Duodenal mucosa (tissue), 2 donors: ENCODE results near the gene UBE2F.

Experiments
- H3K27ac ChIP-seq: one replicate; pipeline ENCODE4 v1.7.0; 2013; ENCODE audit warnings: low read depth, low read length
- H3K27me3 ChIP-seq, 2 donors: one replicate each; pipeline ENCODE4 v1.7.0; 2013; ENCODE audit warnings: low read length in 2 of 2, control low read depth in 1 of 2; ENCODE audit not compliant: insufficient read depth in 2 of 2, control insufficient read depth in 1 of 2
- H3K36me3 ChIP-seq, 2 donors: one replicate each; pipeline ENCODE4 v1.7.0; 2013; ENCODE audit warnings: low read length in 2 of 2, control low read depth in 1 of 2; ENCODE audit not compliant: insufficient read depth in 2 of 2, control insufficient read depth in 1 of 2
- H3K4me1 ChIP-seq, 2 donors: one replicate each; pipeline ENCODE4 v1.7.0; 2013; ENCODE audit warnings: low read length in 2 of 2, control low read depth in 1 of 2; ENCODE audit not compliant: insufficient read depth in 2 of 2, control insufficient read depth in 1 of 2
- H3K4me3 ChIP-seq, 2 donors: one replicate each; pipeline ENCODE4 v1.7.0; 2013; ENCODE audit warnings: low read length in 2 of 2, low read depth in 1 of 2
- H3K9ac ChIP-seq, 2 donors: one replicate each; pipeline ENCODE4 v1.7.0; 2013; ENCODE audit warnings: low read length in 2 of 2, low read depth in 1 of 2
- H3K9me3 ChIP-seq, 2 donors: one replicate each; pipeline ENCODE4 v1.7.0; 2013; ENCODE audit warnings: low read length in 2 of 2, control low read depth in 1 of 2; ENCODE audit not compliant: control insufficient read depth in 1 of 2

UBE2F gene

GRCh38 chr2:238082827-238083226, 116.0 kb downstream of the UBE2F start:
- peaks cover 27 to 41% of the 10 kb centered on the region in 2 donors for H3K36me3 ChIP-seq
- H3K4me1 ChIP-seq, result no peaks in the 10 kb centered on the region
- H3K27me3 ChIP-seq, result no peaks in the 10 kb centered on the region
- H3K4me3 ChIP-seq, result no peak overlapping the region
- no peak overlapping the region for H3K9ac ChIP-seq
- no peak overlapping the region for H3K27ac ChIP-seq
- H3K9me3 ChIP-seq, result no peaks in the 10 kb centered on the region

DNA sequence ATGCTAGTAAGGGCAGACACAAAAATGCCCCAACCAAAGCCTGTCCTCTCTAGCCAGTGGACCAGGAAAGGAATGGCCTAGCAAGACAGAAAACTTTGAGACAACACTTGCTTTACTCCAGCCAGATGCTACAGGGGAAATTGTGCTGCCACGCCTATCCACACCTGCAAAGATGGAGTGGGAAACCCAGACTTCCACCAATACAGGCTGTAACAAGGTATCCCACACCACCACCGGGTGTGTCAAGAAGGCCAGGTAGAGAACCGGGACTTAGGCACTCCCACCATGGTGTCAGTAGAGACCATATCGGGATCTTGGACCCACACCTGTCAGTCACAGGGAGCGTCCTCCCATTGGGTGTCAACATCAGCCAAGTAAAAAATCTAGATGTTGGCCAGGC, 117.1 kb downstream of the UBE2F start:
- no peak overlapping the region for H3K27ac ChIP-seq
- no peaks in the 10 kb centered on the region for H3K4me1 ChIP-seq
- H3K9ac ChIP-seq, result no peak overlapping the region
- H3K4me3 ChIP-seq, result no peak overlapping the region
- H3K36me3 ChIP-seq, result peaks cover 27 to 41% of the 10 kb centered on the region in 2 donors
- H3K9me3 ChIP-seq, result no peaks in the 10 kb centered on the region
- H3K27me3 ChIP-seq, result no peaks in the 10 kb centered on the region

DNA sequence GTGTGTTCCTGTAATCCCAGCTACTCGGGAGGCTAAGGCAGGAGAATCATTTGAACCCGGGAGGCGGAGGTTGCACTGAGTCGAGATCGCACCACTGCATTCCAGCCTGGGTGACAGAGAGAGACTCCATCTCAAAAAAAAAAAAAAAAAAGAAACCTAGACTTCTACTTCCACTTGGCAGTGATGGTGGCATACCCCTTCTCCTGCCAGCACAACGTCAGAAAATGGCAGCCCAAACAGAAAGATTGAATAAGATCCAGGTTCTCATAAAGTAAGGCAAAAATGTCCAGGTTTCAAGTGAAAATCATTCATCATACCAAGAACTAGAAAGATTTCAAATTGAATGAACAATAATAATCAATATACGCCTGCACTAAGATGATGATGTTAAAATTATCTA, 117.9 kb downstream of the UBE2F start:
- Histone ChIP-seq H3K9ac (no peak overlapping the region), H3K36me3 (peaks cover 27 to 41% of the 10 kb centered on the region in 2 donors), H3K9me3 (no peaks in the 10 kb centered on the region)

GRCh38 chr2:238085899-238086298, 119.1 kb downstream of the UBE2F start:
- H3K9me3 ChIP-seq, result no peaks in the 10 kb centered on the region
- no peak overlapping the region for H3K4me3 ChIP-seq

More for the DNA sequence above, 117.9 kb downstream of the UBE2F start:
- Histone ChIP-seq H3K27ac (no peak overlapping the region), H3K4me3 (no peak overlapping the region), H3K4me1 (no peaks in the 10 kb centered on the region), H3K27me3 (no peaks in the 10 kb centered on the region)

GRCh38 chr2:238087211-238087610, 120.4 kb downstream of the UBE2F start:
- Histone ChIP-seq H3K36me3 (peaks cover 15 to 30% of the 10 kb centered on the region in 2 donors), H3K4me3 (no peak overlapping the region), H3K9me3 (no peaks in the 10 kb centered on the region)

More at GRCh38 chr2:238085899-238086298, 119.1 kb downstream of the UBE2F start:
- Histone ChIP-seq H3K27ac (no peak overlapping the region), H3K9ac (no peak overlapping the region), H3K4me1 (no peaks in the 10 kb centered on the region), H3K27me3 (no peaks in the 10 kb centered on the region), H3K36me3 (peaks cover 23 to 38% of the 10 kb centered on the region in 2 donors)

GRCh38 chr2:238090887-238091286, 124.1 kb downstream of the UBE2F start:
- no peak overlapping the region for H3K4me3 ChIP-seq
- H3K27ac ChIP-seq, result no peak overlapping the region
- no peak overlapping the region for H3K9ac ChIP-seq
- no peaks in the 10 kb centered on the region for H3K4me1 ChIP-seq
- H3K9me3 ChIP-seq, result no peaks in the 10 kb centered on the region
- peaks cover 0 to 7% of the 10 kb centered on the region in 2 donors for H3K36me3 ChIP-seq
- no peaks in the 10 kb centered on the region for H3K27me3 ChIP-seq

More at GRCh38 chr2:238087211-238087610, 120.4 kb downstream of the UBE2F start:
- H3K27me3 ChIP-seq, result no peaks in the 10 kb centered on the region
- no peaks in the 10 kb centered on the region for H3K4me1 ChIP-seq
- no peak overlapping the region for H3K27ac ChIP-seq
- no peak overlapping the region for H3K9ac ChIP-seq

DNA sequence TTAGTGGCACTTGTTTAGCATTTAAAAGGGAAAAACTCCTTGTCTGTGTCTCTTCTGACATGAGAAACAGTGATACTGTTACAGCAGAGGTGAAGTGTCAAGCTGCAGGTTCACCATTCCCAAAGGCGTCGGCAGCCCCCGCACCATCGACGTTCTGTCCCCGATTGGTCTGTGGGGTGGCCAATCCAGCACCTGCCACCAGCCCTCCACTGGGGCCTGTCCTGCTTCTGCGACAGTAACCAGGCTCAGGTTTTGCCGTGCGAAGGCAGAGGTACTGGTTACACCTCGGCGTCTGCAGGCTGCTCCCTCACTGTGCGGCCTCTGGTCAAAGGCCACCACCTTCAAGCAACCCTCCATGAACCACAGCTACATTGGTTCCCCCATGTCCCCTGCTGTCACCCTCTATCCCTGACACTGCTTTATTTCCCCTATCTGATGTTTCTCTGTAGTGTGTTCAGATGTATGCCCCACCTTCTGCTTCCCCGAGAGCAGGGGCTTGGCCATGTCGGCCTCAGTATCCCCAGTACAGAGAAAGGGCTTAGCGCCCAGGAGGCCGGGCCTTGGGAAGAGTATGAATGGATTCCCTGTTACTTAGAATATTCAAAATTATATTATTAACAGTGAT, 124.7 kb downstream of the UBE2F start:
- Histone ChIP-seq H3K36me3 (peaks cover 0 to 7% of the 10 kb centered on the region in 2 donors), H3K9me3 (no peaks in the 10 kb centered on the region), H3K27ac (no peak overlapping the region)

More for the DNA sequence above, 124.7 kb downstream of the UBE2F start:
- H3K4me1 ChIP-seq, result peaks cover 0 to 3% of the 10 kb centered on the region in 2 donors
- no peak overlapping the region for H3K4me3 ChIP-seq
- no peak overlapping the region for H3K9ac ChIP-seq
- H3K27me3 ChIP-seq, result no peaks in the 10 kb centered on the region
